Omental fat pad (tissue), 4 donors: ENCODE data around the gene ZAR1L. TPM values are rescaled to one million over a fixed set of nuclear protein-coding genes. Genes with fewer than 3 reads are reported as not detected.
"Not testable (repeated sequence)": the region's sequence is repeated elsewhere in the genome, so short reads cannot be mapped to it uniquely, and the experiment has no call there.

Experiments used
- ATAC-seq: fragments of 150-250 bp; one replicate; pipeline ENCODE4 v1.9.1; 2016; ENCODE audit warnings: mild to moderate bottlenecking, moderate library complexity; ENCODE audit not compliant: low FRiP score
- DNase-seq: peaks from one replicate; pipeline ENCODE4 v3.0.0-alpha.2; 2019; ENCODE audit warnings: low spot score
- CTCF ChIP-seq, 3 donors: fragments of 450-650 bp; IDR thresholded peaks; one replicate each; pipeline ENCODE4 v1.5.1; 2016 to 2017; ENCODE audit warnings: antibody characterized with exemption in 3 of 3, mild to moderate bottlenecking in 3 of 3, moderate library complexity in 2 of 3
- total RNA-seq, 4 donors: library from RNA; depleted of rRNA; stranded (reverse); fragments of >200 nt; gene quantifications; one replicate each; pipeline ENCODE4 v1.1.0, GENCODE V29; 2016

ZAR1L gene
- not detected for total RNA-seq

- TF ChIP-seq CTCF (IDR thresholded peaks at IDR 0.05) = no peak
- DNase-seq (peak; percentile 90), ATAC-seq (peak; percentile 96)
These were observed at the start of gene ZAR1L, which contains the start of gene BRCA2 for GRCh38 chr13:32315238-32316027. Gene ZAR1L, minus strand, starts transcription at chr13:32315363. Its CDS starts 3,438 bp downstream, at chr13:32311925. Gene BRCA2, plus strand, starts transcription at chr13:32315508. Its CDS starts 953 bp downstream, at chr13:32316461.

GRCh38 chr13:32362574-32362973, 47.4 kb upstream of the ZAR1L start:
- ATAC-seq (no peak), DNase-seq (no peak)
- no peak for TF ChIP-seq CTCF (IDR thresholded peaks at IDR 0.05)

- DNase-seq, ATAC-seq: not testable (repeated sequence)
These were observed 40.8 kb upstream of the ZAR1L start for GRCh38 chr13:32355935-32356334.

- DNase-seq (no peak), ATAC-seq (no peak)
- TF ChIP-seq CTCF (IDR thresholded peaks at IDR 0.05) = no peak
These were observed 38.9 kb upstream of the ZAR1L start for GRCh38 chr13:32354040-32354439.

- not testable (repeated sequence) for ATAC-seq, DNase-seq
These were observed 35.8 kb upstream of the ZAR1L start for GRCh38 chr13:32350839-32351441.

GRCh38 chr13:32347651-32348050, 32.5 kb upstream of the ZAR1L start:
- TF ChIP-seq CTCF (IDR thresholded peaks at IDR 0.05) = no peak
- ATAC-seq (no peak), DNase-seq (no peak)

GRCh38 chr13:32340914-32341313, 25.8 kb upstream of the ZAR1L start:
- ATAC-seq = no peak
- no peak for TF ChIP-seq CTCF (IDR thresholded peaks at IDR 0.05)
- DNase-seq = no peak

GRCh38 chr13:32334671-32335070, 19.5 kb upstream of the ZAR1L start:
- ATAC-seq = no peak
- TF ChIP-seq CTCF (IDR thresholded peaks at IDR 0.05) = no peak

More at GRCh38 chr13:32334671-32335070, 19.5 kb upstream of the ZAR1L start:
- no peak for DNase-seq
